GM12873 (cell line): Measurements from ENCODE around the gene C3orf70.

Experiments used
- CTCF ChIP-seq: IDR thresholded peaks from 2 replicates; pipeline ENCODE4 v1.5.1; 2012; ENCODE audit warnings: low read depth, mild to moderate bottlenecking, moderate library complexity, low read length, control low read depth; ENCODE audit not compliant: insufficient read depth; ENCODE audit errors: missing control alignments

C3orf70 gene

GRCh38 chr3:185094697-185095096 lies 58.2 kb downstream of the C3orf70 start:
- TF ChIP-seq CTCF = no peak

- no peak for TF ChIP-seq CTCF
Measured at GRCh38 chr3:185093116-185093515, 59.7 kb downstream of the C3orf70 start.

GRCh38 chr3:185090811-185091210 lies 62.0 kb downstream of the C3orf70 start:
- no peak for TF ChIP-seq CTCF

GRCh38 chr3:185089751-185090150 lies 63.1 kb downstream of the C3orf70 start:
- TF ChIP-seq CTCF = no peak

- no peak for TF ChIP-seq CTCF
Measured at GRCh38 chr3:185089343-185089742, 63.5 kb downstream of the C3orf70 start.

- no peak for TF ChIP-seq CTCF
Measured at GRCh38 chr3:185087419-185087818, 65.4 kb downstream of the C3orf70 start.

GRCh38 chr3:185084901-185085300 lies 68.0 kb downstream of the C3orf70 start:
- TF ChIP-seq CTCF = no peak
